Measurements from ENCODE around the gene STMN3. TPM values are rescaled to one million over a fixed set of nuclear protein-coding genes. Genes with fewer than 3 reads are reported as not detected.

STMN3 gene
- total RNA-seq, 1 experiment from 2014 or later: 65.6 TPM

GRCh38 chr20:63657937-63658748, 4.9 kb upstream of the STMN3 start, which contains the start of gene RTEL1:
Gene RTEL1 (plus strand): TSS chr20:63658312. CDS start chr20:63659403, 1,091 bp downstream.
- H3K4me3 Mint-ChIP-seq: peak within 1 kb of the TSS; percentile 89
- no peaks in the 10 kb centered on the region for H3K9me3 Mint-ChIP-seq
- DNase-seq (ENCODE audit: low spot score) (peak; percentile 92), ATAC-seq (peak; percentile 83)
- ChIA-PET CTCF (interaction anchor here (0.5 to 1.6 kb wide), 9 partner anchors 13 to 323 kb away, joined by 3 to 23 read pairs (median 4); partner anchors contain the start of genes PRPF6 and TNFRSF6B), POLR2A (interaction anchor here (0.5 to 1.2 kb wide), 6 partner anchors 16 to 337 kb away, joined by 3 to 17 read pairs (median 4); partner anchors contain the start of genes ARFRP1, TNFRSF6B and ZGPAT)
- peak within 1 kb of the TSS; percentile 87 for H3K27ac Mint-ChIP-seq
- H3K27me3 Mint-ChIP-seq (ENCODE audit: low read depth): no peaks in the 10 kb centered on the region
- H3K4me1 Mint-ChIP-seq: peaks cover 23% of the 10 kb centered on the region
- peaks cover 3% of the 10 kb centered on the region; the same call in 1 of the 2 replicates for H3K36me3 Mint-ChIP-seq
- TF ChIP-seq CREM (CRISPR knock-in tag; IDR thresholded peaks at IDR 0.05) (peak; percentile 49), NR2C2 (CRISPR knock-in tag; IDR thresholded peaks at IDR 0.05) (no peak), TEAD1 (CRISPR knock-in tag; IDR thresholded peaks at IDR 0.05) (peak; percentile 78; the same call in 1 of the 2 replicates), OVOL2 (CRISPR knock-in tag; IDR thresholded peaks at IDR 0.05; ENCODE audit: borderline replicate concordance) (no peak), ZBTB21 (CRISPR knock-in tag; IDR thresholded peaks at IDR 0.05; ENCODE audit: borderline replicate concordance) (no peak), ZNF138 (CRISPR knock-in tag; conservative IDR thresholded peaks at IDR 0.05) (no peak), NFYB (CRISPR knock-in tag; conservative IDR thresholded peaks at IDR 0.05; ENCODE audit: low read depth) (no peak), MYBL2 (CRISPR knock-in tag; IDR thresholded peaks at IDR 0.05) (no peak), ZSCAN18 (CRISPR knock-in tag; IDR thresholded peaks at IDR 0.05) (no peak), CDX4 (CRISPR knock-in tag; IDR thresholded peaks at IDR 0.05; ENCODE audit: borderline replicate concordance) (no peak), E2F5 (CRISPR knock-in tag; IDR thresholded peaks at IDR 0.05) (peak; percentile 69; the same call in 1 of the 2 replicates), FOXJ3 (CRISPR knock-in tag; IDR thresholded peaks at IDR 0.05; ENCODE audit: borderline replicate concordance) (no peak), NR3C1 (CRISPR knock-in tag; conservative IDR thresholded peaks at IDR 0.05; ENCODE audit: low read depth) (no peak), PRDM15 (CRISPR knock-in tag; IDR thresholded peaks at IDR 0.05) (no peak), ZNF317 (CRISPR knock-in tag; IDR thresholded peaks at IDR 0.05; ENCODE audit: borderline replicate concordance, low read depth) (no peak), SMAD3 (CRISPR knock-in tag; IDR thresholded peaks at IDR 0.05; ENCODE audit: borderline replicate concordance) (no peak), ZNF396 (CRISPR knock-in tag; IDR thresholded peaks at IDR 0.05; ENCODE audit: borderline replicate concordance) (no peak), ZNF263 (CRISPR knock-in tag; IDR thresholded peaks at IDR 0.05; ENCODE audit: low read depth) (no peak), ZNF532 (CRISPR knock-in tag; IDR thresholded peaks at IDR 0.05; ENCODE audit: borderline replicate concordance) (no peak), NFATC4 (CRISPR knock-in tag; IDR thresholded peaks at IDR 0.05) (no peak), RORB (CRISPR knock-in tag; IDR thresholded peaks at IDR 0.05) (no peak)

All from WTC11 (cell line).